ENCODE measurements around the gene FOXP4.
A peak's percentile ranks its signal among the peaks of the same experiment; 100 is the strongest.

FOXP4 gene

DNA sequence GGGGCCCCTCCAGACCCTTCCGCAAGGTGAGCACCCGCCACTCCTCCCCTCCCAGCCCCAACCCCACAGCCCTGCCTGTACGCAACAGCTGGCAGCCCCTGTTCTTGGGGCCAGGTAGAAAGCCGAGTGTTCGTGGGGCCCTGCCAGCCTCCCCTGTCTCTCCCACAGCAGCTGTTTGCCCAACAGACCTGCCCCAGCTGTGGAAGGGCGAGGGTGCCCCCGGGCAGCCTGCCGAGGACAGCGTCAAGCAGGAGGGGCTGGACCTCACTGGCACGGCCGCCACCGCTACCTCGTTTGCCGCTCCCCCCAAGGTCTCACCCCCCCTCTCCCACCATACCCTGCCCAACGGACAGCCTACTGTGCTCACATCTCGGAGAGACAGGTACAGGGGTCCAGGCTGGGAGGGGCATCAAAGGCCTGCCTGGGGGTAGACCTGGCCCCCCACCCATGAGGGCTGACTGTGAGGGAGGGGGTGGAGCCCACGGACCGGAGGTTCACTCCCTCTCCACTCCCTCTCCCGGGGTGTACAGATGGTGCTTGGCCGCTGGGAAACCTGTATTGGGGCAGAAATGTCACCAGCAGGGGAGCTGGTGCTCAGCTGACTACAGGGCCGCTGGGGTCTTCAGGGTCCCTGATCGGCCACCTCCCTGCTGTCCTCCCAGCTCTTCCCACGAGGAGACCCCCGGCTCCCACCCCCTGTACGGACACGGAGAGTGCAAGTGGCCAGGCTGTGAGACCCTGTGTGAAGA lies 41.1 kb downstream of the FOXP4 start:
- DNase-seq: peak; percentile 76

DNA sequence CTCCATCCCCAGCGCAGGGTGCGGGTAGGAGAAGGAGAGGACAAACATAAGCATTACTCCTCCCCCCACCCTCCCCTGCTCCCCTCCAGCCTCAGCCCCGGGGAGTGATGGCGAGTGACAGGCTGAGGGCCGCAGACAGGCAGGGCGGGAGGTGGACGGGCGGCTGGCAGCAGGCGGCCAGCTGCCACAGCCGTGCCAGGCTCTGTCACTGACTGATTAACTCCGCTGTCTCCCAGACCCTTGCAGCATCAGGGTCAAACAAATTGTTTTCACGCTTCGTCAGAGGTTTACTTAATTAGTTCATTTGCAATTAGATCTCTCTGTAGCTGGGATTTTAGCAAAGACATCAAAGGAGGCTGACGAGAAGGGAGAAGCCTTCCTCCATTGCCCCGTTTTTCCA lies 41.9 kb downstream of the FOXP4 start:
- peak; percentile 47 for DNase-seq

DNA sequence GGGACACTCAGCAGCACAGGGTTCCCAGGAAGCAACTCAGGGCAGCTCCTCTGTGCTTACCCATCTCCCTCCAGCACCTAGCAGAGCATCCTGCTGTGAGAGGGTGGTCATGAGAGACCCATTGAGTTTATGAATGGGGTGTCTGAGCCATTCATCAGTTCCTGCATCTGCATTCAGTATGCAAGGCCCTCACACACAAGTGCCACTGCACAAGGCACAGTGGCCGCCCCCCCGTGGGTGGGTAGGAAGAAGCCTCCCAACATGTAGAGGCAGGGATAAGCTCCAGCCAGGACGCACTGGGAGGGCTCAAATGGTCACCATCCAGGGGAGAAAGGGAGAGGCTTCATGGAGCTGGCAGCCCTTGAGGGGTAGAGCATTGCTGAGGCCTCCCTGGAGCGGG lies 43.0 kb downstream of the FOXP4 start:
- no peak for DNase-seq

DNA sequence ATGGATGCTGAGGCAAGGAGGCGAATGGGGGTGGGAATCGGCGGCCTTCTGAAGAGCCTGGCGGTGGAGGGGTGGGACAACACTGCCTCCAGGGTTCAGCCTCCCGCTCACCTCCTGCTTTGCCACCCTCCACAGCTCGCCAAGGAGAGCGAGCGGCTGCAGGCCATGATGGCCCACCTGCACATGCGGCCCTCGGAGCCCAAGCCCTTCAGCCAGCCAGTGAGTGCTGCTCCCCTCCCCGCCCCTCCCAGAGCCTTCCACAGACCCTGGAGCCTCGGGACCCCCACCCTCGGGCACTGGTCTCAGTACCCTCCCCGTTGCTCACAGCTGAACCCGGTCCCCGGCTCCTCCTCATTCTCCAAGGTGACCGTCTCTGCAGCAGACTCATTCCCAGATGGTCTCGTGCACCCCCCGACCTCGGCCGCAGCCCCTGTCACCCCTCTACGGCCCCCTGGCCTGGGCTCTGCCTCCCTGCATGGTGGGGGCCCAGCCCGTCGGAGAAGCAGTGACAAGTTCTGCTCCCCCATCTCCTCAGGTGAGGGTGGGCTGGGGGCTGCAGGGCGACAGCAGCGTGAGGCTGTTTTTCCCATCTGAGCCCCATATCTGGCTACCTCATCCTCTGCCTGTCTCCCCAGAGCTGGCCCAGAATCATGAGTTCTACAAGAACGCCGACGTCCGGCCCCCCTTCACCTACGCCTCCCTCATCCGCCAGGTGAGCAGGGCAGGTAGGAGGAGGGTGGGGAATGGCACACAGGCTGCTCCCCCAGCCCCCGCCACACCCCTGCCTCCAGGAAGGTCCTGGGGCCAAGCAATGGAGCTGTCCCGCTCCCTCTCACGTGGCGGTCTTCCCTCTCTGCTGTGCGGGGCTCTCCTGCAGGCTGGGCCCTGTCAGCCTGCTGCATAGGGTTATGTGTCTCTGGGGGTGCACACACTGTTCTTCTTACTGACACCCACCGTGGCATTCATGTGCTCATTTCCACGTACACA lies 43.7 kb downstream of the FOXP4 start:
- no peak for DNase-seq

DNA sequence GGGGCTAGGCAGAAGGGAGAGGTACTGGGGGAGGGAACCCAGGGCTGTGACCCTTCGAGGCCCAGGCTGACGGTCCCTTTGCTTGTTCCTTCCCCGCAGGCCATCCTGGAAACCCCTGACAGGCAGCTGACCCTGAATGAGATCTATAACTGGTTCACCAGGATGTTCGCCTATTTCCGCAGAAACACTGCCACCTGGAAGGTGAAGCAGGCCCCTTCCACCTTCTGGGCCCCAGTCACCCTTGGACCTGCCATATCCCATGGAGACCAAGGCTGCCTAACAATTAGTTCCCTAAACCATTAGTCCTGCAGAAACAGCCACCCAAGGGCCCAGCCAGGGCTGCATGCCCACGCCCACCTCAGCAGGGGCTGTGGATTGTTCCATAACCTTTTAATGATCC lies 44.9 kb downstream of the FOXP4 start:
- DNase-seq: no peak

DNA sequence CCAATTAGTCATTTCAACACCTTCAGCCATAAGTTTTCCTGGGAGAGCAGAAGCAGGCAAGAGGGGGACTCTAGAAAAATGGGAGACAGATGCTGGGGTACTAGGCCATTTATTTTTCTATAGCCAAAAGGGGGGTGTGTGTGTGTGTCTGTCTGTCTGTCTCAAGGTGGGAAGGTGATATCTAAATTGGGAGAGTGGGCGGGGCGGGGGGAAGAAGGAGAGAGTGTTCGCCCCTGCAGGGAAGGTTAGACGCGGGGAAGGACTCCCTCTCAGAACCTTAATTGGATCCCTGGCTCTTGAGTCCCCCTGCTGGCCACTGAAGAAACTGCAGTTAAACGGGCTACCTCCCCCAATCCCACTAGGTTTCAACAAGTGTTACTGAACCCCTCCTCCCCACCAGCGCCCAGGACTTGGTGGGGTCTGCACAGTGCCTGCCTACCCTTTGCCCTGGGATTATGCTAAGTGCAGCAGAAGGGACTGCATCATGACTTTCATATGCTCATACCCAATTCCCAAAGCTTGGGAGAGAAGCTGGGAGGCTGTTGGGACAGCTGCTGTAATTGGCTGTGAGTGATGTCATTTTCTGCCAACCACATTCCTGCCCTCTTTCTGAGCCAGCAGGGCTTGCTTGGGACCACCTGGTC lies 45.8 kb downstream of the FOXP4 start:
- peak; percentile 87 for DNase-seq

DNA sequence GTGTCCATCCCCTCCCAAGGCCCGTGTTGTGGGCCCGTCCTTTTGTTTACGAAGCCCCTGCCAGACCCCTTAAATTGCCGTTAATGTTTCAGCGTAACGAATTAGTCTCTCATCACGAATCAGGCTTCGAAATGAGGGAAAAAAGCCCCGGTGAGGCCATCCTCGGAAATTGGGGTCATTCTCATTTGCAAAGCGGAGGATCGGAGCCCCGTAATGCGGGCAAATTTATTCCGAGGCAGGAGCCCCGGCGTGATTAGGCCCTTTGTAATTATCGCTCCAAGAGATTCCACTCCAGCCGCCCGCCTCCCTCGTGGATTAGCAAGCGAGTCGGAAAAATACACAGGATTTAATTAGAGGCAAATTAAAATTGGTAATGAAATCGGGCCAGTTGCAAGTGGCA lies 47.2 kb downstream of the FOXP4 start:
- no peak for DNase-seq

DNA sequence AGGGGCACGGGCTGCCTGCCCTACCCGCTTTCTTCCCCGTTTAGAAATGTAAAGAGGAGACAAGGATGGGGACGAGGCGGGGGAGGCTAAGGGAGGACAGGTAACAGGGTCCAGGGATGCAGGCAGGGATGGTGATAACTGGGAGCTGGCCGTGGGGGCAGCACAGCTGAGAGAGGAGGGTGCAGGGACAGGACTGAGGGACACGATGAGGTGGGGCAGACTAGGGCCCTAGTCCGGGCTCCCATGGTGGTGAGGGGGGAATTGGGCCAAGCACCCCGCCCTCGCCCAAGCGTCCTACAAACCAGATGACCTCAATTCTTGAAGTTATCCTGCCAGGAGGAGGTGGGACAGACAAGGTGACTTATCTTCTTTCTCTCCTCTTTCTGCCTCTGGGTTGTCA lies 47.7 kb downstream of the FOXP4 start:
- no peak for DNase-seq

DNA sequence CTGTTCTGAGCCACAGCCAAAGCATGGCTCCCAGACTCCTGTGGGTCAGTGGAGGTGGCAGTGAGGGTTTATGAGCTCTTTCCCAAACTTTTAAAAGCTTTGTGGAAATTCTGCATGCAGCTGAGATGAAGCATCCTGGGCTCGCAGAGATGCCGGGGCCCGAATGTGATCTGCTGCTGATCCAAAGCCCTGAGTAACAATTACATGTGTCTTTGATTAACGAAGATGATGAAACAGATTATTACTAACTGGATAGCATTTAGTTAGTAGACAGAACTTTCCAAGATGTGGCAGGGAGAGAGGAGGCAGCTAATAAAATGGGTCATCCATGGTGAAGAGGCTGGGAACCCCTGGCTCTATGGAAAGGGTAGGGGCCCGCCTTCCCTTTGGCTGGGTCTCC lies 48.1 kb downstream of the FOXP4 start:
- no peak for DNase-seq

DNA sequence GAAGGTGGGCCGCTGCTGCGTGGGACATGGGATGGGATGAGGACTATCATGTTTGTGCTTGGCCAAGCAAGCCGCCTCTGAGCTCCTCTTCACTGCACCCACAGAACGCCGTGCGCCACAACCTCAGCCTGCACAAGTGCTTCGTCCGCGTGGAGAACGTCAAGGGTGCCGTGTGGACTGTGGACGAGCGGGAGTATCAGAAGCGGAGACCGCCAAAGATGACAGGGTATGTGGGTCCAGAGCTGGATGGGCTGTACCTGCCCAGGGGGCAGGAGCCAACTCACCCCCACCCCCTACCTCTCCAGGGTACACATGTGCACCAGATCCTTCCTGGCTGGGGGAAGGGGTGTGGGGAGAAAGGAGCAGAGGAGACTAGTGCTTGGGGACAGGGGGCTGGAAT lies 48.6 kb downstream of the FOXP4 start:
- no peak for DNase-seq

DNA sequence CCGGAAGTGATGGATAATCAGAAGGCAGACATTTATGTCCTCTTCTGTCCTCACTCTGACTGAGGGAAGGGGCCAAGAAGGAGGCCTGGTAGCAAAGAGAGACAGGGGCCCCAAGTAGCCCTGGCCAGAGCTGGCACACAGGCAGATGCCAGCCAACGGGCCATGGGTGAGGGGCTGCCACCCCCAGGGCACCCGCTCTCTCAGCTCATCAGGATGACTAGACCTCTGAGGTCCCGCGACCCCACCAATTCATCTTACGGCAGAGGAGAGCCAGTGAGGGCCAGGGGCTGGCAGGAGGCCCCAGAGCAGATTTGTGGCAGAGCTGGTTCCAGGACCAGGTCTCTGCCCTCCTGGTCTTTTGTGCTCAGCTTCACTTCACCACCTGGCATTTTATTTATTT lies 49.0 kb downstream of the FOXP4 start:
- no peak for DNase-seq

DNA sequence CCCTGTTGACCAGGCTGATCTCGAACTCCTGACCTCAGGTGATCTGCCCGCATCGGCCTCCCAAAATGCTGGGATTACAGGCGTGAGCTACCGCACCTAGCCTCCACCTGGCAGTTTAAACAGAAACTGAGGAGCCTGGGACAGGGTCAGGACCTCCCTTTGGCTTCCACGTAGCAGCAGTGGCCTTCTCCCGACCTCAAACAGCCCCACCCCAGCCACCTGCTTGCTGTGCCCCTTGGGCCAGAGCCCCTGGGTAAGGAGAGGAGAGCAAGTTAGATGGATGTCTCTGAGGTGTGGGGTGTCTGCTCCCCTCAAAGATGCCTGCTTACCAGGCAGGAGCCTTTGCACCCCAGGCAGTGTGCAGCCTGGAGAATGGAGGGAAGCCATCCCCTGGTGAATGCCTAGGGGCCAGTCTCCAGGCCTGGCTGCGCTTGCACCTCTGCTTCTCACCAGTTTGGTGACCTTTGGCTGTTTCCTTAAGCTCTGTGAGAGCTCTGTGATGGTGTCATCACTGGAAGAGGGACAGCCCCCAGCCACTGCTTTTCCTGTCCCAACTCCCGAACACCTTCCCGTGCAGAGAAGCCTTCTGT lies 50.0 kb downstream of the FOXP4 start:
- DNase-seq: no peak

DNA sequence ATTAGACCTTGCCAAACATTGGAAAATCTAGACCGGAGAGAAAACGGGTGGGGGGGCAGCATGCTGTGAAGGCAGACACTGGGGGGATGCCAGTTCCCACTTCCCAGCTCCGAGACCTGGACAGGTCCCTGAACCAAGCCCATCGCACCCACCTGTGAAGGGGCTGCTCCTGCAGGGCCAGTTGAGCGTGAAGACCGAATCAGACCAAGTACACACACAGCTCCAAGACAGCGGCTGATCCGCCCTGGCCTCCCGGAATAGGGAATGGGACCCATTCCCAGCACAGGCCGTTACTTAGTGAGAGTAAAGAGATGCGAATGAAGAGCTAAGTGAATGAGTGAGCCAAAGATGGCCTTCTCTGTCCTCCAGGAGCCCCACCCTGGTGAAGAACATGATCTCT lies 50.6 kb downstream of the FOXP4 start:
- DNase-seq: no peak

DNA sequence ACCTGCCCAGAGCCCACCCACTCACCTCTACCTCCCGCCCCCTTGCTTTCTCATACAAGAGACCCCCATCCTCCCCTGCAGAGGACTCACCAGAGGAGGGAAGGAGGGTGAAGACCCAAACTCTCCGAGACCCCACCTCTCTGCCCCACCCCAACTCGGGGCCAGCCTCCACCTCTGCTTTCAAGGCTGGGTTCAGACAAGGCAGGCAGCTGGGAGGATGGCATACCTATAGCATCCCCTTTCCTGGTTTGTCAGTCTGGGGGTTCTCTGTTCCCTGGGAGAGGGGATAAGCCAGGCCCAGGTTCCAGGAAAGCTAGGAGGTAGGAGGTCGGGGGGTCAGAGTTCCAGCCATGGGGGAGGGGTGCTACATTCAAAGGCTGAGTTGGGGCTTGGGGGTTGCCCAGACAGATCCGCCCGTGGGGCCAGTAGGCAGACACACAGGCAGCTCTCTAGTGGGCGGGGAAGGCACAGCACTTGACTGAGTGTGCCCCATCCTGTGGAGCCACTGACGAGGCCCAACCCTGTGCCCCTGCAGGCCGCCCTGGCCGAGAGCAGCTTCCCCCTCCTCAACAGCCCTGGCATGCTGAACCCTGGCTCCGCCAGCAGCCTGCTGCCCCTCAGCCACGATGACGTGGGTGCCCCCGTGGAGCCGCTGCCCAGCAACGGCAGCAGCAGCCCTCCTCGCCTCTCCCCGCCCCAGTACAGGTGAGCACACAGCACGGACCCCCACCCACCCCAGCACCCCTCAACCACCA lies 51.2 kb downstream of the FOXP4 start:
- no peak for DNase-seq

DNA sequence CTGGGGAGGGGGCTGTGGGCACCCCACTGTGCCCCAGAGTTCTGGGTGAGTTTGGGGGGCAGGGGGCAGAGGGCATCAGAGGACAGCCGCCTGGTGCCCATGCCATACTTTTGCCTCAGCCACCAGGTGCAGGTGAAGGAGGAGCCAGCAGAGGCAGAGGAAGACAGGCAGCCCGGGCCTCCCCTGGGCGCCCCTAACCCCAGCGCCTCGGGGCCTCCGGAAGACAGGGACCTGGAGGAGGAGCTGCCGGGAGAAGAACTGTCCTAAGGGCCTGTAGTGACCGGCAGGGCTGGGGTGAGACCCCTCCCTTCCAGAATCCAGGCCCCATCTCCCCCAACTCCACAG lies 52.5 kb downstream of the FOXP4 start:
- no peak for DNase-seq

DNA sequence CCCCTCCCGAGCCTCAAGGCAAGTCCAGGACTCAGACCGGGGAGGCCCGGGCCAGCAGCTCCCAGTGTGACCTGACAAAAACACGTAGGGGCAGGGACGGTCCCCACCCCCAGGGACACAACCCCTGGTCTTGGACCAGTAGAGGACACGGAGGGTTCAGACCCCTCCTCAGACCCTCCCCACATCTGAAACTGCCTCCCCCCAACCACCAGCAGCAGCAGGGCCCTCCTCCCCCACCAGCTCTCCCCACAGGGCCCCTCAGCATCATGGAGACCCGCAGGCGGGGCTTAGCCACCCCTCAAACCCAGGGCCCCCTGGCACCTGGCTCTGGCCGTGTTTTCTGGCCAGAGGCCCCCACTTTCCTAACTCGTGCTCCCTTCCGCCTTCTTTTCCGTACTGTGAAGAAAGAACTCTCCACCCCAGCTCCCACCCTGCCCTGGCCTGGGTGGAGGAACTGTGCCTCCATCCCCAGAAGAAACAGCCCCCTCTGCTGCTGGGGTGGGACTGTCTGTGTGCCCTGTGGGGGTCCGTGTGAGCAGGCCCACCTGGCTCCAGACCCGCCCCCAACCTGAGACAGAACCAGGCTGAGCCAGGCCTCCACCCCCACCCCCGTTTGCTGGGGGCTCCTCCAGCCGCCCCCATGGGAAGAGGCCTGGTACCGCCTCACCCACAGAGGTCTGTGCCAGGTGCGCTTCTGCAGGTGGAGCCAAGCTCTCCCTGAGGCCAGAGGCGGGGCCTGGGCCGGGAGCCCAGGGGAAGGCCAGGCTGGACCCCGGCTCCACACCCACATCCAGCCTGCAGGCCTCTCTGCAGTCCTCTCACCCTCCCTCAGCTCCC lies 53.1 kb downstream of the FOXP4 start:
- no peak for DNase-seq

DNA sequence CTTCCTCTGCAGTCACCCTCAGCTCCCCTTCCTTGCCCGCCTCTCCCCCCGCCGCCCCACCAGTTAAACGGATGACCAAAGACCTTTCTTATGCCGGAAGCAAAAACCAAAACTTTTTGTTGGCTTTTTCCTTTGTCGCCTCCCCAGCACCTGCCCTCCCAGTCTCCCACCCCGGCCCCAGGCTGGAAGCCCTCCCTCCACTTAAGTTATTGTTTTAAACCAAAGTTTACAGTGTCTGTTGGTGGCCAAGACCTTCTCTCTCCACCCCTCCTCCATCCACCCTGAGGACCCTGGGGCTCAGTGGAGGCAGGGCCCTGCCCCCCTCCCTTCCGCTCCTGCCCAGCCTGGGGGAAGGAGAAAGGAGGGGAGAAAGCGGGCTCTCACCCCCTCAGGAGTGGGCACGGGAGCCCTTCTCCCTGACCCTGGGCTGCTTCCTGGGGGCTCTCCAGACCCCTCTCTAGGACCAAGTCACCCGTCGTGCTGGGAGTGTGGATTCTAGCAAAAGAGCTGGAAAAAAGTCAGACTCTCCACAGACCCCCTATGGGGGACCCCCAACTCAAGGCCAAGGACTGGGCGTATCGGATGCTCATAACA lies 53.8 kb downstream of the FOXP4 start:
- no peak for DNase-seq

DNA sequence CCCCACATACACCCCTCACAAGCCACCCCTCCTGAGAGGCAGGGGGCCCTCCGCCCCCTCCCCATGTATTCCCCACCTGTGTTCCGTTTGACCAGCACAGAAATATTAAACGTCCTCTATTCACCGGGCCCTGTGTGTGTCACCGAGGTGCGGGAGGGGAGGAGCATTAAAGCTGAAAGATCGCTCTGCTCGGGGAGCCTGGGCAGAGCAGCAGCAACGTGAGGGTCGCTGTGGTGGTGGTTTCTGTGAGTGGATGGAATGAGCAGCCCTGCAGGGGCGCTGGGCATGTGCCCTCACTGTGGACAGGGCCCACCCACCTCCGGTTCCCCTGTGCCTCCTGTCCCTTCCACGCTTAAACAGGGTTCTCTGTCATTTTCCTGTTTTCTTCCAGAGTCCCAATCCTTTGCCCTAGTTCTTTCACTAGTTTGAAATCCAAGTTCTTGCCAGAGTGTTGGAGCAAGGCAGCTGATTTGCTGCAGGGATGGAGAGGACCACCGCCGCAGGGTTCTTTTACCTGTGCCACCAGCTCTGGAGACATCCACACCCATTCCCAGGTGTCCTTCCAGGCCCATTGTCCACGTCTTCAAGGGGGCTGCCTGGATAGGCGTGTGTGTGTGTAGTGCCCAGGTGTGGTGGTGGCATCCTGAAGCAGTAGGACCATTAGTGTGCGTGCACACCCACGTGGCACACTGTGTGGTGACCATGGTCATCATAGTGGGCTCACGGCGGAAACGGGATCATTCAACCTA lies 54.5 kb downstream of the FOXP4 start:
- DNase-seq: no peak

DNA sequence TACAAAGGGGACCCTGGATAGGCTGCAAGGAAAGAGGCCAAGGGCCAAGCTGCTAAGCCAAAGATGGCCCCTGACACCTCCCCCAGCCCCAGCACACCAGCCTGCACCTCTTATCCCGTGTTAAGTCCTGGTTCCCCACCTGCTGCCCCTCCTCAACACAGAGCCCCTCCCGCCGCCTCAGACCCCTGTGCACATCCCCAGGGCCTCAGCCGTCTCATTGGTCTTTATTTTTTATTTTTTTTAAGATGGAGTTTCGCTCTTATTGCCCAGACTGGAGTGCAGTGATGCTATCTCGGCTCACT lies 55.0 kb downstream of the FOXP4 start:
- no peak for DNase-seq

DNA sequence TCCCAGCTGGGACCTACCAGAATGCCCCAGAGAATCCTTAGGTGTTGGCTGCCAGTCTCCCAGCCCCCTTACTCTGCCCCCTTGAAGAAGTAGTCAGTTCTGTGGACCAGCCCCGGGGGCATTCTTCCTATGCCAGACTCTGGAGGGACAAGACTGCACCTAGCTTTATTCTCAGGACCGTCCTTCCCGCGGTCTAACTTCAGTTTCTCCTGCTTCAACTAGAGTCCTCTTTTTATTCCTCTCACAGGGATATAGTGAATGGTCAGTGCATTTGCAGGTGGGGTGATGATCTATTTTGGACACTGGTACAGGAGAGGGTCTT lies 56.2 kb downstream of the FOXP4 start:
- DNase-seq: no peak

Data from NCI-H82 (cell line).